ENCODE data around the gene TOLLIP.
"Not testable (repeated sequence)": the region's sequence is repeated elsewhere in the genome, so short reads cannot be mapped to it uniquely, and the experiment has no call there.

DNA sequence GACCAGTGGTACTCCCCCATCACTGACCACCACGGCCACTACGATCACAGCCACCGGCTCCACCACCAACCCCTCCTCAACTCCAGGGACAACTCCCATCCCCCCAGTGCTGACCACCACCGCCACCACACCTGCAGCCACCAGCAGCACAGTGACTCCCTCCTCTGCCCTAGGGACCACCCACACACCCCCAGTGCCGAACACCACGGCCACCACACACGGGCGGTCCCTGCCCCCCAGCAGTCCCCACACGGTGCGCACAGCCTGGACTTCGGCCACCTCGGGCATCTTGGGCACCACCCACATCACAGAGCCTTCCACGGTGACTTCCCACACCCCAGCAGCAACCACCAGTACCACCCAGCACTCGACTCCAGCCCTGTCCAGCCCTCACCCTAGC, 62.4 kb downstream of the TOLLIP start:
- not testable (repeated sequence) for TF ChIP-seq POLR2AphosphoS5 (IDR thresholded peaks at IDR 0.05; ENCODE audit: borderline replicate concordance, low read depth, low read length); EZH2 (IDR thresholded peaks at IDR 0.05)
